MM.1S (cell line): ENCODE measurements around the gene CSRP1.

Experiments used
- EZH2 ChIP-seq: fragments of 300-600 bp; sonication (generic); optimal IDR thresholded peaks from 2 replicates; pipeline ENCODE3; 2017; ENCODE audit warnings: low read depth, mild to moderate bottlenecking, antibody characterized with exemption, low read length, mixed read lengths
- EZH2phosphoT487 ChIP-seq: fragments of 300-600 bp; sonication (generic); IDR thresholded peaks from 2 replicates; pipeline ENCODE4 v1.6.1; 2018; ENCODE audit warnings: antibody characterized with exemption, low read length
- TF ChIP-seq, protein P1 (sequence below): fragments of 300-600 bp; sonication (generic); IDR thresholded peaks from 2 replicates; pipeline ENCODE4 v1.5.1; 2016; ENCODE audit warnings: antibody characterized with exemption, low read length, mixed read lengths

DNA sequence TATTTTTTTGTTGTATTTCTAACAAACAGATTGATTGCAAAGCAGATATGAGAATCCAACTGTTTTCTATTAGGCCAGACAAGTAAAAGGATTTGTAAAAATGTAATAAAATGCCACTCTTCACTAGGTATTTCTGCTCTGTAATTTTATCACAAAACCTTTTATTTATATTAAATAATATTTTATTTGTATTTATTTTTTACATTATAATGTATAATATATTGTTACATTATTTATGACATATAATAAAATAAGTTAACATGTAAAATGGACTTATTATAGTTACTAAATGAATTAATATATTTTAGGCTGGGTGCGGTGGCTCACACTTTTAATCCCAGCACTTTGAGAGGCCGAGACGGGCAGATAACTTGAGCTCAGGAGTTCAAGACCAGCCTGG, 72.7 kb downstream of the CSRP1 start:
- TF ChIP-seq, protein P1, sequence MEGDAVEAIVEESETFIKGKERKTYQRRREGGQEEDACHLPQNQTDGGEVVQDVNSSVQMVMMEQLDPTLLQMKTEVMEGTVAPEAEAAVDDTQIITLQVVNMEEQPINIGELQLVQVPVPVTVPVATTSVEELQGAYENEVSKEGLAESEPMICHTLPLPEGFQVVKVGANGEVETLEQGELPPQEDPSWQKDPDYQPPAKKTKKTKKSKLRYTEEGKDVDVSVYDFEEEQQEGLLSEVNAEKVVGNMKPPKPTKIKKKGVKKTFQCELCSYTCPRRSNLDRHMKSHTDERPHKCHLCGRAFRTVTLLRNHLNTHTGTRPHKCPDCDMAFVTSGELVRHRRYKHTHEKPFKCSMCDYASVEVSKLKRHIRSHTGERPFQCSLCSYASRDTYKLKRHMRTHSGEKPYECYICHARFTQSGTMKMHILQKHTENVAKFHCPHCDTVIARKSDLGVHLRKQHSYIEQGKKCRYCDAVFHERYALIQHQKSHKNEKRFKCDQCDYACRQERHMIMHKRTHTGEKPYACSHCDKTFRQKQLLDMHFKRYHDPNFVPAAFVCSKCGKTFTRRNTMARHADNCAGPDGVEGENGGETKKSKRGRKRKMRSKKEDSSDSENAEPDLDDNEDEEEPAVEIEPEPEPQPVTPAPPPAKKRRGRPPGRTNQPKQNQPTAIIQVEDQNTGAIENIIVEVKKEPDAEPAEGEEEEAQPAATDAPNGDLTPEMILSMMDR, result no peak
- no peak for TF ChIP-seq EZH2
- TF ChIP-seq EZH2phosphoT487, result no peak
